GM11168 (cell line): Measurements from ENCODE around the gene LMCD1.

Experiments used
- in situ Hi-C: fragments of 300-500 bp; cut with MboI; formaldehyde crosslinking; loops from one replicate; pipeline ENCODE4 v1.12.0; 2022; ENCODE audit warnings: low sequenced_read_pairs; ENCODE audit not compliant: unreplicated experiment

LMCD1 gene

DNA sequence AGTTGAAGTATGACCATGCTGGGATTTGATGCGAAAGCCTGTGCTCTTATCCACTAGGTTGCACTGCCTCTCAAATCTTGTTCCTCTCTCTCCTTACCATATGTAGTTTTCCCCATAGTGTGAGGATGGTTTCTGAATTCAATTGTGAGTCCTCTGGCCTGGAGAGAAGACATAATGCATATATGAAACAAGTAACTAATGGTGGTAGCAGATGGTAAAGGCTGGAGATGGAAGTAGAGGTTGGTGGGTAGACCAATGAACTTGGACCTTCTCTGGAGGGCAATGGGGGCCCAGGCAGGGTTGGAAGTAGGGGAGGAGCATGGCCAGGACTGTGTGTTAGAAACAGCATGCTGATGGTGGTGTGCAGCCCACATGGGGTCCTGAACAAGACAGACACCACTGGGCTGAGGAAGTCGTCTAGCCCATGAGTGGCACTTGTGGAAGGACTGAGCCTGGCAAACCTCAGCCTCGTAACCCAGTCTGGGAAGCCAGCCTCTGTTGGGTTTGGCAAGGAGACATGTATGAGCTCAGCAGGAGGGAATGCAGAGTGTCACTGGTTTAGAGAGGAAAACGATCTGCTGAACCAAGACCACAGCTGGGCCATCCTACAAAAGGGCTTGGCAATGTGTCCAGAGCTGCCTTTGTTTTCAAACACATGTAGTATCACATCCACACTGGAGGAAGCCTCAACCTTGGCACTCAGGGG lies 18.5 kb upstream of the LMCD1 start:
- in situ Hi-C loops, result no loop called here

DNA sequence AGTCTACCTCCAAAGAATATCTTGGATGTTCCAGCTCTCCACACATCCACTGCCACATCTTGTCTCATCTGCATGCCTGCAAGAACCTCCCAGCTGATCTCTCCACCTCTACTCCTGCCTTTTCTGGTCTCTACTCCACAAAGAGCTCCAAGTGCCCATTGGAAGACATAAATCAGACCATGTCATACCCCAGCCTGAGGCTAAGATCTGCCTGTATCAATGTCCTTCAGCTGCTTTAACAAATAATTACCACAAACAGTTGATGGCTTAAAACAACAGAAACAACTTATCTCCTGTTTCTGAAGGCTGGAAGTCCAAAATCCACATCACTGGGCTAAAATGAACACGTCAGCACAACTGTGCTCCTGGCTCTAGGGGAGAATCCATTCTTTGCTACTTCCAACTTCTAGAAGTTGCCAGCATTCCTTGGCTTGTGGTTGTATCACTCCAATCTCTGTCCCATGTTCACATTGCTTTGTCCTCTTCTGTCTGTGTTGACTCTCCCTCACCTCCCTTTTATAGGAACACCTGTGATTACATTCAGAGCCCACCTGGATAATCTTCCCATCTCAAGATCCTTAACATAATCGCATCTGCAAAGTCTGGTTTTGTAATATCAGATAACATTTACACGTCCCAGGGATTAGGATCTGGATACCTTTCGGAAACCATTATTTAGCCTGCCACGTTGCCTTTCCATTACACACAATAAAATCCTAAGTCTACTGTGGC lies 17.0 kb upstream of the LMCD1 start:
- in situ Hi-C loops, result no loop called here

GRCh38 chr3:8485141-8485870 lies 16.3 kb upstream of the LMCD1 start:
- in situ Hi-C loops, result no loop called here

DNA sequence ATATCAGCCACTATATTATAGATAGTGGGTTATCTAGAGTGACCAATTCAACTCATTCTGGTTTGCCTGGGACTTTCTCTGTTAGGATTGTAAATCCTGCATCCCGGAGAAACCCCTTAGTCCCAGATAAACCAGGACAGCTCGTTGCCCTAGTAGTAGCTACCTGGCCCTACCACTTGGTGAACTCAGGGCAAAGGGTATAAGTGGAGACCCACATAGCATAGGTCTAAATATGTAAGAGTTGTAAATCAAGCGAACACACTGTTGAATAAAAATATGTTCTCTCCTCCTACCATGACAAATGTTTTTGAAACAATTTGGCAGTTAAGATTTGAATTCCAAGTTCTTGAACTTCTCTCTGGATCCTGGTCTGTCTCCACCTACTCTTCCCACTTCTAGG lies 15.7 kb upstream of the LMCD1 start:
- in situ Hi-C loops, result no loop called here

DNA sequence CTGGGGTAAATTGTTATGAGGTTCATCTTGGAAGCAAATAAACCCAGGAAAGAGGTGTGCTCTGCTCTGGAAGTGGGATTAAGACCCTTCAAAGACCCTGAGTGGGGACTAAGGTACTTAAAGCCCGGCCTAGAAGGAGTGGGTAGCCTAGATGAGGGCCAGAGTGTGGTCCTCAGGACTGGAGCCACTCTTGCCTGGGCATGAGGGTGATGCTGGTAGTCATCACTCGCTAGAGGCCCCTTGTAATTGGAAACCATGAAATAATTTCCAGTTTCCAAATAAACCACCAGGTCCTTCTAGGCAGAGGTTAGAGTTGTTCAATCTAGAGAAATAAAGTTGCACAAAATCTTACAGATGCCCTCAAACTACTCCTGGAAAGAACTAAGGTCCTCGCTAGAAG lies 15.2 kb upstream of the LMCD1 start:
- in situ Hi-C loops, result no loop called here

GRCh38 chr3:8486936-8487335 lies 14.7 kb upstream of the LMCD1 start:
- in situ Hi-C loops, result no loop called here

DNA sequence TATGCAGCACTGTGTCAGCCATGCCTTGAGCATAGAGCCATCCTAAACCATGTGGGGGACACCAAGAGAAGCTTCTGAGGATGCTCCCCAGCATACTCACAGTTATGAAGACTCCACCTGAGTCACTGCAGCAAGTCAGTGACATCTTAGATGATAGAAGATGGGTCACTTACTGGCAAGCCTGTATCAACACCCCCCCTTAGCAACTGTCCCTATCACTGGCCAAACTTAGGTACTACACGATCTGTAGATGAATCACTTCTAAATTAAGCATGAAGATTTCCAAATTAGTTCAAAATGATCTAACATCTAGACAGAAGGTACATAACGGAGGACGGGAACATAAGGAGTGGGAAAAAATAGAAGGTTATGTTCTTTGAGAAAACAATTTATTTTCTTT lies 13.2 kb upstream of the LMCD1 start:
- in situ Hi-C loops, result no loop called here

DNA sequence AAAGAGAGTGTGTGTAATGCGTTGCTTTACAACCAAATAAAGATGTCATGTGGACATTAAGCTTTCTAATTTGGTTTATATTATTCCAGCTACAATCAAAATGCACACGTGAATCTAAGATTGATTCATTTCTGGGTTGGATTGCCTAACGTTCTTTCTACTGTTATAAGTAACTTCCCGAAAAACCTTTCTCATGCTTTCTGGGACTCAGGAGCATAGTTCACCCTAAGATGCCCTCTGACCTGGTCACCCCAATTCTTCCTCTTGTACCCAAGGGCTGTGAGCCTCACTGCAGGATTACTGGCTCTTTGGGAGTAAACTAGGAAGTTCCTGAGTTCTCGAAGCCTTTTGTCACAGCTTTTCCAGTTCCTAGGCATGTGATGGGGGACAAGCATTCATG lies 12.7 kb upstream of the LMCD1 start:
- in situ Hi-C loops, result no loop called here

DNA sequence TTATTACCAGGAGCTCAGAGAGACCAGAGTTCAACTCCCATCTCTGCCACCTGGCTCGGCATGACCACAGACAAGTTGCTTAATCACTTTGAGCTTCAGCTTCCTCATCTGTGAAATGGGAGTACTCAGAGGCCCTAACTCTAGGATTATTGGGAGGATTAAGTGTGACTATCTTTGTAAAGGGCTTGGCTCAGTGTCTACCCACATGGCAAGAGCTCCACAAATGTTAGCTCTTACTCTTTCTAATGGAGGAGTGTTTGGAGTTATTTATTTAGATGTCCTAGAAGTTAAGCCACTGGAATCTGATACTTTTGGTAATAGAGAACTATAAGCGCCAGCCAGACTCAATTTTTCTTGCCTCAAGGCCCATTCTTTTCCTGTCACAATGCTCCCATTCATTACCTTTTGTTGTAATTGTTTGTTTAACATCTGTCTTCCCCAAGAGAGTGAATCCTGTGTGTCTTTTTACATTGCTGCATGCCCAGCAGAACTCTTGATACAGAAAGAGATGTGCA lies 12.3 kb upstream of the LMCD1 start:
- in situ Hi-C loops, result no loop called here

DNA sequence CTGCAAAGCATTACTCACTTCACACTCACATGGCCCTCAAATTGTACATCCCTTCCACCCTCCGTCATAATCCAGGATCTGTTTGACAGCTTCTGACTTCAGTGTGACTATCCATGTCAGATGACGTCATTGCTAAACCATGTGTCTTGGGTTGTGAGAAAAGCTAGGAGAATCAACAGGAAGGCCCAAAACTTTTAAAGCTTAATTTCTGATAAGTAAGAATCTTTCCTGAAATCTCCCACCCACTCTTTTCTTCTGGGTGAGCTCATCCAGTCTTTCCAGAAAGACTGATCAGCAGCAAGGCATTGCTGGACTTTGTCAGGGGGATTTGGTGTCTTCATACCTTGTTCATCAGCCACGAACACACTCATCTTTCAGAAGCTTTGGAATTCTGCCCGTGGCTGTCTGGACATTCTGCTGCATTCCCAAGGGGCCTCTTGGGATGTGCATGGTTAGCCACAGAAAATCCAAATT lies 11.5 kb upstream of the LMCD1 start:
- in situ Hi-C loops, result no loop called here

GRCh38 chr3:8491271-8492144 lies 10.1 kb upstream of the LMCD1 start:
- in situ Hi-C loops, result no loop called here

GRCh38 chr3:8492744-8493511 lies 8.7 kb upstream of the LMCD1 start:
- in situ Hi-C loops, result no loop called here

DNA sequence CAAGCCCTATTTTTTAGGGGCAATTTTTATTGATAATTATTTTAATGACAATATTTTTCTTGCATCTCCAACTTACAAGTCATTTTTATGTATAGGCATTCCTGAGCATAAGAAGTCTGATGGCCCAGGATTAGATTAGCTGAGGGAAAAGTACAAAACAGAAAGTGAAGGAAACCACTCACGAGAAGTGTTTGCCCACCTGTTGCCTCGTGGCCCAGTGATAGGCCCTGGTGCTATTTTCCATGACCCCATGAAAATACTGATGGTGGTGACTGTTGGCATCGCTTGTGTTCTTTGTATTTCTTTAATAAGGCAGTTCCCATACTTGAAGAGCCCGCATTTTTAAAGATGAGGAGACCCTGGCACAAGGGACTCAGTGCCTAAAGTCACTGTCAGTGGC lies 7.9 kb upstream of the LMCD1 start:
- in situ Hi-C loops, result no loop called here

- in situ Hi-C loops, result no loop called here
Measured at GRCh38 chr3:8494327-8494726, 7.3 kb upstream of the LMCD1 start.

GRCh38 chr3:8497582-8497981 lies 4.0 kb upstream of the LMCD1 start:
- in situ Hi-C loops, result no loop called here

GRCh38 chr3:8499181-8499611 lies 2.4 kb upstream of the LMCD1 start:
- in situ Hi-C loops, result no loop called here

DNA sequence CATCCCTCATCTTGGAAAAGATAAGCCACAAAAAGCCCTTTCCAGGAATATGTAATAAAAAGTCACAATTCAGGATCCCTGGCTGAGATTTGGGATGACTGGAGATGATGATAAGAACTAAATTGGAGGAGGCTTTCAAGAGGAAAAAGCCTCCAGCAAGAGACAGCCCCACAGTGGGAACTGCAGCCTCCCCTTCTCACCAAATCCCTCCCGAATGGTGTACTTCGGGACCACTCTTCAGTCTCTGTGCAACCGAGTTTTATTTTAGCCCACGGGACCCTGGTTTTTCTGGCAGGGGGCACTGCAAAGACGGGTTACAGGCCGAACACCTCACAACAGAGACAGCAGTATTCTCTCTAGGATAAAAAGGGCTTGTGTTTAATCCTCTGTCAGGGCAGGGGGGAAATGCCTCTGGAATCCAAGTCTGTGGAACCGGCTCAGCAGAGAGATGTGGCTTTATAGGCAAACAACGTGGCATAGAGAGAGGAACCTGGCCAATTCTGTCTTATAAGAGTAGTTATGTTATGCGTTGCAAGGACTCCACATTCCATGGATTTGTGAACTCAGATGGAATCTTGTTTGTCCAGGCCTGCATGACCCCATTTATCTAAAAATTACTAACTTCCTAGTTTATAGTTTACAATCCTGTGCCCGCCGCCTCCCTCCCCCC lies 1.2 kb upstream of the LMCD1 start:
- in situ Hi-C loops, result no loop called here

DNA sequence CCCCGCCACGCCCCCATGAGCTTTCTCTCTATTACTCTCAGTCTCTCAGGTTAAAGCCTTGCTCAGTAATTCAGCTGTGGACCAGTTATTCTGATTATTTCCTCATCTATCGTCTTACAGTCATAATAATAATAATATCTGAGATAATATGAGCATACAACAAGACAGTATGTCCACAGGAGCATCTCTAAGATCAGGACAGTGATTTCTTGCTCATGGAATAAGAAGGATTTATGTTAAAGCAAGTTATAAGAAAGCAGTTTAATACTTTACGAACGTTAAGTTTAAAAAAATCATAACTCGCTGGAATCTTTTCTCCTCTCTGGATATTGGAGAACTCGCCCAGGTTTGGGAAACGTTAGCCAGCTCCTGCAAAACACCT lies 643 bp upstream of the LMCD1 start:
- in situ Hi-C loops, result no loop called here

DNA sequence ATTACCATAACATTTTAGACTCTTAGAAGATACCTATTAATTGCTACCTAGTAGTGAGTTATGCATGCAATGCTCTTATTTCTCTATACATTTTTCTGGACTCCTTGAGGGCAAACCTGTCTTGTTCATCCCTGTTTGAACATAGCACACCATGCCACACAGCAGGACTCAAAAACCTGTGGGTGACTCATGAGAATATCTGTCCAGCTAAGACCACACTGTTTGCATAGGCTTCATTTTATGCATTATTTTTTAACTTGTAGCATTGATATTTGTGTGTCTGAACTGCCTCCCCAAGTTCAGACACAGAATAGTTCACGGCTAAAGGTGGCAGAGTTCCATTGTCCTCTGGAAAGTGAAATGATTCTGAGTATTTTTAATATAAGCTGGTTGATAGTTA lies 1.8 kb downstream of the LMCD1 start:
- in situ Hi-C loops, result no loop called here
